ENCODE data around the gene SLC35E4. TPM values are rescaled to one million over a fixed set of nuclear protein-coding genes. Genes with fewer than 3 reads are reported as not detected.
A peak's percentile ranks its signal among the peaks of the same experiment; 100 is the strongest.
"Not testable (repeated sequence)": the region's sequence is repeated elsewhere in the genome, so short reads cannot be mapped to it uniquely, and the experiment has no call there.

Gene SLC35E4
- total and polyA plus RNA-seq, 4 donors = 0.14 to 1.2 (median 0.30) TPM

DNA sequence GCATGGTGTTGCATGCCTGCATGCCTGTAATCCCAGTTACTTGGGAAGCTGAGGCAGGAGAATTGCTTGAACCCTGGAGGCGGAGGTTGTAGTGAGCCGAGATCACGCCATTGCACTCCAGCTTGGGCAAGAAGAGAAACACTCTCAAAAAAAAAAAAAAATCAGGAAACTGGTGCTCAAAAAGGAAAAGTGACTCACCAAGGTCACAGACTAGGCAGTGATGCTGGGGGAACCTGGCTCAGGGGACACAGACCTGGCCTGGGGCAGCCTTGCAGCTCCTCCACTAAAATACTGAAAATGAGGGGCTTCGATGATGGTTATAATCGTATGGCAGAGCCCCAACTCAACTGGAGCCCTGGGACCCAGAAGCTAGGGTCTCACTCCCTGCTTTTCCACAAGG lies 8.1 kb upstream of the SLC35E4 start:
- Histone ChIP-seq H3K27me3 (ENCODE audit: control insufficient read depth in 4 of 4, insufficient read depth in 4 of 4, low read length in 3 of 4) (no peaks in the 10 kb centered on the region), H3K27ac (ENCODE audit: low read depth in 1 of 2, low read length in 2 of 2) (no peak overlapping the region), H3K9ac (ENCODE audit: low read depth in 1 of 2, low read length in 2 of 2) (no peak overlapping the region), H3K4me1 (ENCODE audit: control insufficient read depth in 4 of 4, insufficient read depth in 4 of 4, low read length in 3 of 4) (no peaks in the 10 kb centered on the region), H3K4me3 (ENCODE audit: low read depth in 1 of 3, low read length in 3 of 3) (no peak overlapping the region), H3K36me3 (ENCODE audit: control insufficient read depth in 4 of 4, insufficient read depth in 3 of 4, low read depth in 1 of 4, low read length in 3 of 4) (peaks cover 0 to 7% (median 0%) of the 10 kb centered on the region in 4 donors), H3K9me3 (ENCODE audit: control insufficient read depth in 4 of 4, low read length in 3 of 4) (no peaks in the 10 kb centered on the region)
- DNase-seq (ENCODE audit: low spot score) = no peak
- no peak for TF ChIP-seq HNF4G (IDR thresholded peaks at IDR 0.05)
- TF ChIP-seq YY1 (IDR thresholded peaks at IDR 0.05) = no peak
- TF ChIP-seq NR2F2 (IDR thresholded peaks at IDR 0.05) = no peak
- no peak for TF ChIP-seq TAF1 (conservative IDR thresholded peaks at IDR 0.05)
- TF ChIP-seq RAD21 (IDR thresholded peaks at IDR 0.05) = no peak
- WGBS = 87% methylated on average over 5 of the region's 5 CpGs

DNA sequence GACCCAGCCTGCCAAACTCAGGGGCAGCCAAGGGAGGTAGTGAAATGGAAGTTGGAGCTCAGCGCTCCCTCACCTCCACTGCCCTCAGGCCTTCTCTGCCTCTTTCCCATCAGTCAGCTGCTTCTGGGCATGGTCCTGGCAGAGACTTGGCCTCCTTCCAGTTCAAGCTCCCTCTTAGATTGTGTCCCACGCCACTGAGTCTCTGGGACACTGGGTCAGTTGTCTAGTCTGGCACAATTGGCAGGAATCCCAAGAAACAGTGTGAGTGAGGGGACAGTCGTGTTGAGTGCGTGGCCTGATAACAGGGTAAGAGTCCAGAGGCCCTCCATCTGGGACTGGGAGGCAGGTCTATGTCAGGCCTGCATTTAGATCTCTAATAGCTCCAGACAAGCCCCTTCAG lies 7.1 kb upstream of the SLC35E4 start:
- 80% methylated on average over 4 of the region's 4 CpGs for WGBS
- Histone ChIP-seq H3K27me3 (ENCODE audit: control insufficient read depth in 4 of 4, insufficient read depth in 4 of 4, low read length in 3 of 4) (no peaks in the 10 kb centered on the region), H3K27ac (ENCODE audit: low read depth in 1 of 2, low read length in 2 of 2) (no peak overlapping the region), H3K9me3 (ENCODE audit: control insufficient read depth in 4 of 4, low read length in 3 of 4) (no peaks in the 10 kb centered on the region), H3K9ac (ENCODE audit: low read depth in 1 of 2, low read length in 2 of 2) (no peak overlapping the region), H3K36me3 (ENCODE audit: control insufficient read depth in 4 of 4, insufficient read depth in 3 of 4, low read depth in 1 of 4, low read length in 3 of 4) (peaks cover 0 to 5% (median 0%) of the 10 kb centered on the region in 4 donors), H3K4me1 (ENCODE audit: control insufficient read depth in 4 of 4, insufficient read depth in 4 of 4, low read length in 3 of 4) (no peaks in the 10 kb centered on the region), H3K4me3 (ENCODE audit: low read depth in 1 of 3, low read length in 3 of 3) (no peak overlapping the region)
- no peak for DNase-seq (ENCODE audit: low spot score)
- TF ChIP-seq GABPA (IDR thresholded peaks at IDR 0.05 in 1 of 2, conservative IDR thresholded peaks at IDR 0.05 in 1 of 2) = no peak

DNA sequence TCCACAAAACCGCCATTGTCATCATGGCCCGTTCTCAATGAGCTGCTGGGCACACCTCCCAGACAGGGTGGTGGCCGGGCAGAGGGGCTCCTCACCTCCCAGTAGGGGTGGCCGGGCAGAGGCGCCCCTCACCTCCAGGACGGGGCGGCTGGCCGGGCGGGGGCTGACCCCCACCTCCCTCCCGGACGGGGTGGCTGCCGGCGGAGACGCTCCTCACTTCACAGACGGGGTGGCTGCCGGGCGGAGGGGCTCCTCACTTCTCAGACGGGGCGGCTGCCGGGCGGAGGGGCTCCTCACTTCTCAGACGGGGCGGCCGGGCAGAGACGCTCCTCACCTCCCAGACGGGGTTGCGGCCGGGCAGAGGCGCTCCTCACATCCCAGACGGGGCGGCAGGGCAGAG lies 4.1 kb upstream of the SLC35E4 start:
- not testable (repeated sequence) for DNase-seq (ENCODE audit: low spot score); H3K27me3 ChIP-seq (ENCODE audit: control insufficient read depth in 4 of 4, insufficient read depth in 4 of 4, low read length in 3 of 4); H3K27ac ChIP-seq (ENCODE audit: low read depth in 1 of 2, low read length in 2 of 2); H3K9ac ChIP-seq (ENCODE audit: low read depth in 1 of 2, low read length in 2 of 2); H3K4me3 ChIP-seq (ENCODE audit: low read depth in 1 of 3, low read length in 3 of 3); H3K36me3 ChIP-seq (ENCODE audit: control insufficient read depth in 4 of 4, insufficient read depth in 3 of 4, low read depth in 1 of 4, low read length in 3 of 4); H3K9me3 ChIP-seq (ENCODE audit: control insufficient read depth in 4 of 4, low read length in 3 of 4)
- 94% methylated on average over 18 of the region's 31 CpGs for WGBS
- H3K4me1 ChIP-seq (ENCODE audit: control insufficient read depth in 4 of 4, insufficient read depth in 4 of 4, low read length in 3 of 4) = peaks cover 0 to 19% (median 8%) of the 10 kb centered on the region in 4 donors

DNA sequence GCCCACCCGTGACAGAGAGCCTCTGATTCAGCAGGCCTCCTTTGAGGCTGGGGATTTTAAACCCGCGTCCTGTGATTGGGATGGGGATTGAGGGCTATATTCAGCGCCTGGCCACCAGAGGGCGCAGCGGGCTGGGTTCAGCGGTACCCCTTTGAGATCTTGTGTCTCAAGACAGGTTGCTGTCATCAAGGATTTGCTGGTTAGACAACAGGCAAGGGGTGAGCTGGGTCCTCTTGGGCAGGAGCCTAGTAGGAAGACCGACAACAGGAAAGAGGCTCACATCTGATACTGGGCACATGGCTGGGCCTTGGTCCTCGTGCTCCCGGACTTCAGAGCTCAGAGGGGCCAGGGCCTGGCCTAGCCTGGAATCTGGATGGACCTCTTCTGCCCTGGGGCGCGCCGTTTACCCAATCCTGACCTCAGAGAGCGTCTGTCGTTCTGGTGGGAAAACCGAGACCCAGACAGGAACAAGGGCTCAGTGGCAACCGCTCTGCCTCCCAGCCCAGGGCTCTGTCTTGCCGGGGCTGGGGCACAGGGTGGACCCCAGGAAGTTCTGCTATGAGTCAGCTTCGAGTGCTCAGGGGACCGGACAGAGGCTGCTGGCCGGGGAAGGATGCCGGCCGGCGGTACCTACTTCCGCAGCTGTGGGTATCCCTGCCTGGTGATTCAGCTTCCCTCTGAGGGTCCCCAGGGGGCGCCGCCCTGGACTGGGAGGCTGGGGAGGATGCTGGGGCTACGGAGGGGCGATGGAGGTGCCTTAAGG lies 929 bp upstream of the SLC35E4 start:
- Histone ChIP-seq H3K27ac (ENCODE audit: low read depth in 1 of 2, low read length in 2 of 2) (peak overlapping the region; percentile 61 to 83), H3K4me1 (ENCODE audit: control insufficient read depth in 4 of 4, insufficient read depth in 4 of 4, low read length in 3 of 4) (peaks cover 0 to 25% (median 11%) of the 10 kb centered on the region in 4 donors), H3K4me3 (ENCODE audit: low read depth in 1 of 3, low read length in 3 of 3) (no peak overlapping the region), H3K27me3 (ENCODE audit: control insufficient read depth in 4 of 4, insufficient read depth in 4 of 4, low read length in 3 of 4) (no peaks in the 10 kb centered on the region), H3K9ac (ENCODE audit: low read depth in 1 of 2, low read length in 2 of 2) (no peak overlapping the region), H3K9me3 (ENCODE audit: control insufficient read depth in 4 of 4, low read length in 3 of 4) (no peaks in the 10 kb centered on the region), H3K36me3 (ENCODE audit: control insufficient read depth in 4 of 4, insufficient read depth in 3 of 4, low read depth in 1 of 4, low read length in 3 of 4) (no peaks in the 10 kb centered on the region)
- peak; percentile 89 for DNase-seq (ENCODE audit: low spot score)
- TF ChIP-seq SP1 (IDR thresholded peaks at IDR 0.05) (no peak), RAD21 (IDR thresholded peaks at IDR 0.05) (peak; percentile 91 to 92), GABPA (IDR thresholded peaks at IDR 0.05 in 1 of 2, conservative IDR thresholded peaks at IDR 0.05 in 1 of 2) (no peak), RXRA (IDR thresholded peaks at IDR 0.05) (peak in 1 of 2 donors; percentile 16), HNF4A (conservative IDR thresholded peaks at IDR 0.05) (peak in 1 of 2 donors; percentile 9), HNF4G (IDR thresholded peaks at IDR 0.05) (no peak), TAF1 (conservative IDR thresholded peaks at IDR 0.05) (no peak), EGR1 (IDR thresholded peaks at IDR 0.05; ENCODE audit: low read depth in 2 of 2) (no peak), NR2F2 (IDR thresholded peaks at IDR 0.05) (no peak), FOXA2 (IDR thresholded peaks at IDR 0.05) (no peak)
- TF ChIP-seq, protein P1, sequence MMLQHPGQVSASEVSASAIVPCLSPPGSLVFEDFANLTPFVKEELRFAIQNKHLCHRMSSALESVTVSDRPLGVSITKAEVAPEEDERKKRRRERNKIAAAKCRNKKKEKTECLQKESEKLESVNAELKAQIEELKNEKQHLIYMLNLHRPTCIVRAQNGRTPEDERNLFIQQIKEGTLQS (IDR thresholded peaks at IDR 0.05) = no peak
- TF ChIP-seq, protein P2, sequence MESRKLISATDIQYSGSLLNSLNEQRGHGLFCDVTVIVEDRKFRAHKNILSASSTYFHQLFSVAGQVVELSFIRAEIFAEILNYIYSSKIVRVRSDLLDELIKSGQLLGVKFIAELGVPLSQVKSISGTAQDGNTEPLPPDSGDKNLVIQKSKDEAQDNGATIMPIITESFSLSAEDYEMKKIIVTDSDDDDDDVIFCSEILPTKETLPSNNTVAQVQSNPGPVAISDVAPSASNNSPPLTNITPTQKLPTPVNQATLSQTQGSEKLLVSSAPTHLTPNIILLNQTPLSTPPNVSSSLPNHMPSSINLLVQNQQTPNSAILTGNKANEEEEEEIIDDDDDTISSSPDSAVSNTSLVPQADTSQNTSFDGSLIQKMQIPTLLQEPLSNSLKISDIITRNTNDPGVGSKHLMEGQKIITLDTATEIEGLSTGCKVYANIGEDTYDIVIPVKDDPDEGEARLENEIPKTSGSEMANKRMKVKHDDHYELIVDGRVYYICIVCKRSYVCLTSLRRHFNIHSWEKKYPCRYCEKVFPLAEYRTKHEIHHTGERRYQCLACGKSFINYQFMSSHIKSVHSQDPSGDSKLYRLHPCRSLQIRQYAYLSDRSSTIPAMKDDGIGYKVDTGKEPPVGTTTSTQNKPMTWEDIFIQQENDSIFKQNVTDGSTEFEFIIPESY (IDR thresholded peaks at IDR 0.05) = no peak
- TF ChIP-seq, protein P3, sequence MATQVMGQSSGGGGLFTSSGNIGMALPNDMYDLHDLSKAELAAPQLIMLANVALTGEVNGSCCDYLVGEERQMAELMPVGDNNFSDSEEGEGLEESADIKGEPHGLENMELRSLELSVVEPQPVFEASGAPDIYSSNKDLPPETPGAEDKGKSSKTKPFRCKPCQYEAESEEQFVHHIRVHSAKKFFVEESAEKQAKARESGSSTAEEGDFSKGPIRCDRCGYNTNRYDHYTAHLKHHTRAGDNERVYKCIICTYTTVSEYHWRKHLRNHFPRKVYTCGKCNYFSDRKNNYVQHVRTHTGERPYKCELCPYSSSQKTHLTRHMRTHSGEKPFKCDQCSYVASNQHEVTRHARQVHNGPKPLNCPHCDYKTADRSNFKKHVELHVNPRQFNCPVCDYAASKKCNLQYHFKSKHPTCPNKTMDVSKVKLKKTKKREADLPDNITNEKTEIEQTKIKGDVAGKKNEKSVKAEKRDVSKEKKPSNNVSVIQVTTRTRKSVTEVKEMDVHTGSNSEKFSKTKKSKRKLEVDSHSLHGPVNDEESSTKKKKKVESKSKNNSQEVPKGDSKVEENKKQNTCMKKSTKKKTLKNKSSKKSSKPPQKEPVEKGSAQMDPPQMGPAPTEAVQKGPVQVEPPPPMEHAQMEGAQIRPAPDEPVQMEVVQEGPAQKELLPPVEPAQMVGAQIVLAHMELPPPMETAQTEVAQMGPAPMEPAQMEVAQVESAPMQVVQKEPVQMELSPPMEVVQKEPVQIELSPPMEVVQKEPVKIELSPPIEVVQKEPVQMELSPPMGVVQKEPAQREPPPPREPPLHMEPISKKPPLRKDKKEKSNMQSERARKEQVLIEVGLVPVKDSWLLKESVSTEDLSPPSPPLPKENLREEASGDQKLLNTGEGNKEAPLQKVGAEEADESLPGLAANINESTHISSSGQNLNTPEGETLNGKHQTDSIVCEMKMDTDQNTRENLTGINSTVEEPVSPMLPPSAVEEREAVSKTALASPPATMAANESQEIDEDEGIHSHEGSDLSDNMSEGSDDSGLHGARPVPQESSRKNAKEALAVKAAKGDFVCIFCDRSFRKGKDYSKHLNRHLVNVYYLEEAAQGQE (IDR thresholded peaks at IDR 0.05) = no peak
- TF ChIP-seq, protein P4, sequence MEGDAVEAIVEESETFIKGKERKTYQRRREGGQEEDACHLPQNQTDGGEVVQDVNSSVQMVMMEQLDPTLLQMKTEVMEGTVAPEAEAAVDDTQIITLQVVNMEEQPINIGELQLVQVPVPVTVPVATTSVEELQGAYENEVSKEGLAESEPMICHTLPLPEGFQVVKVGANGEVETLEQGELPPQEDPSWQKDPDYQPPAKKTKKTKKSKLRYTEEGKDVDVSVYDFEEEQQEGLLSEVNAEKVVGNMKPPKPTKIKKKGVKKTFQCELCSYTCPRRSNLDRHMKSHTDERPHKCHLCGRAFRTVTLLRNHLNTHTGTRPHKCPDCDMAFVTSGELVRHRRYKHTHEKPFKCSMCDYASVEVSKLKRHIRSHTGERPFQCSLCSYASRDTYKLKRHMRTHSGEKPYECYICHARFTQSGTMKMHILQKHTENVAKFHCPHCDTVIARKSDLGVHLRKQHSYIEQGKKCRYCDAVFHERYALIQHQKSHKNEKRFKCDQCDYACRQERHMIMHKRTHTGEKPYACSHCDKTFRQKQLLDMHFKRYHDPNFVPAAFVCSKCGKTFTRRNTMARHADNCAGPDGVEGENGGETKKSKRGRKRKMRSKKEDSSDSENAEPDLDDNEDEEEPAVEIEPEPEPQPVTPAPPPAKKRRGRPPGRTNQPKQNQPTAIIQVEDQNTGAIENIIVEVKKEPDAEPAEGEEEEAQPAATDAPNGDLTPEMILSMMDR (IDR thresholded peaks at IDR 0.05; ENCODE audit: low read depth, low read length, missing input control) = peak; percentile 95
- WGBS = 15% methylated on average over 29 of the region's 29 CpGs

Measured in liver (tissue), 9 donors.